T-cell (primary cell): ENCODE results near the gene CFAP57. TPM values are rescaled to one million over a fixed set of nuclear protein-coding genes. Genes with fewer than 3 reads are reported as not detected.

Experiments used
- ATAC-seq, 4 experiments: fragments of 200-7000 bp in 3 of 4; fragments of 150-1000 bp in 1 of 4; cut with Tn5 transposase; replicated peaks in 1 of 4; 1 replicate in 3 of 4; 2 replicates in 1 of 4; pipeline ENCODE4 v1.10.0; 2021; ENCODE audit warnings: moderate library complexity in 3 of 4, mild to moderate bottlenecking in 2 of 4, moderate number of reproducible peaks in 1 of 4
- CTCF ChIA-PET, 2 donors: fragments of 300-600 bp; sonication (Branson Sonifier 250); formaldehyde crosslinking; loops; one replicate each; lab custom pipeline; 2022; ENCODE audit warnings: antibody characterized with exemption in 2 of 2; lab: Charles Lee
- POLR2A ChIA-PET, 2 donors: fragments of 300-600 bp; sonication (Branson Sonifier 250); formaldehyde crosslinking; loops; one replicate each; lab custom pipeline; 2022; ENCODE audit warnings: antibody characterized with exemption in 2 of 2; lab: Charles Lee
- DNase-seq, 35 experiments: peaks; one replicate each; pipeline versions ENCODE4 v3.0.0 to v3.0.0-alpha.2; 2013 to 2023
- H3K27ac ChIP-seq: one replicate; pipeline ENCODE4 v1.5.1; 2013; ENCODE audit warnings: low read length
- H3K27me3 ChIP-seq, 2 experiments: replicated peaks in 1 of 2; 1 replicate in 1 of 2; 2 replicates in 1 of 2; pipeline versions ENCODE4 v1.6.1 to v1.7.0; 2013; ENCODE audit warnings: low read length in 1 of 2, mixed read lengths in 1 of 2; ENCODE audit not compliant: control insufficient read depth in 2 of 2, insufficient read depth in 2 of 2; ENCODE audit errors: extremely low read depth in 1 of 2
- H3K36me3 ChIP-seq, 2 donors: 1 replicate in 1 of 2; 2 replicates in 1 of 2; pipeline versions ENCODE4 v1.6.1 to v1.7.0; 2013; ENCODE audit warnings: low read length in 1 of 2; ENCODE audit not compliant: control insufficient read depth in 2 of 2, insufficient read depth in 1 of 2; ENCODE audit errors: extremely low read depth in 1 of 2
- H3K4me1 ChIP-seq, 2 experiments: 1 replicate in 1 of 2; 2 replicates in 1 of 2; pipeline versions ENCODE4 v1.6.1 to v1.7.0; 2013; ENCODE audit warnings: low read length in 2 of 2, mixed read lengths in 1 of 2; ENCODE audit not compliant: insufficient read depth in 2 of 2, control insufficient read depth in 1 of 2; ENCODE audit errors: extremely low read depth in 1 of 2
- H3K4me3 ChIP-seq, 2 donors: 1 replicate in 1 of 2; 2 replicates in 1 of 2; pipeline versions ENCODE4 v1.5.1 to v1.7.0; 2013; ENCODE audit warnings: mild to moderate bottlenecking in 2 of 2, low read length in 1 of 2, moderate library complexity in 1 of 2; ENCODE audit not compliant: control insufficient read depth in 1 of 2; ENCODE audit errors: extremely low read depth in 1 of 2
- H3K9me3 ChIP-seq: 2 replicates; pipeline ENCODE4 v1.7.0; 2013
- H3K27ac Mint-ChIP-seq, 2 donors: one replicate each; pipeline ENCODE4 v1.8.0; 2020 to 2021; ENCODE audit warnings: mild to moderate bottlenecking in 2 of 2, mixed read lengths in 2 of 2
- H3K27me3 Mint-ChIP-seq, 2 donors: one replicate each; pipeline ENCODE4 v1.8.0; 2021 to 2022; ENCODE audit warnings: mixed read lengths in 2 of 2
- H3K36me3 Mint-ChIP-seq: one replicate; pipeline ENCODE4 v1.8.0; 2021; ENCODE audit warnings: mixed read lengths
- H3K4me1 Mint-ChIP-seq, 3 donors: one replicate each; pipeline ENCODE4 v1.8.0; 2020 to 2022; ENCODE audit warnings: mixed read lengths in 3 of 3, mild to moderate bottlenecking in 1 of 3
- H3K4me3 Mint-ChIP-seq, 3 donors: one replicate each; pipeline ENCODE4 v1.8.0; 2020 to 2022; ENCODE audit warnings: mild to moderate bottlenecking in 3 of 3, mixed read lengths in 3 of 3, moderate library complexity in 3 of 3
- H3K9me3 Mint-ChIP-seq, 3 donors: one replicate each; pipeline ENCODE4 v1.8.0; 2020 to 2022; ENCODE audit warnings: mixed read lengths in 3 of 3
- WGBS: methylation state at CpG from one replicate; pipeline ENCODE4 v1.1.5; 2013; ENCODE audit warnings: missing lambda C conversion rate; ENCODE audit not compliant: insufficient coverage; 5-methylcytosine and 5-hydroxymethylcytosine counted together
- total RNA-seq, 35 experiments: library from RNA in 6 of 35; stranded (reverse) in 6 of 35; fragments of 120-200 nt in 1 of 35; gene quantifications; one replicate each; pipeline versions ENCODE4 v1.2.1 to v1.2.4 and lab custom pipeline; 2013 to 2026

CFAP57 gene
- total RNA-seq, 5 donors from 2014 or later (not counting 1 experiment from before 2014, with no cell fraction given) = 0.07 TPM; not detected in 4

- no peak overlapping the region for H3K27ac Mint-ChIP-seq
- WGBS = 6% methylated on average over 9 of the region's 10 CpGs
- Histone ChIP-seq H3K9me3 (no peaks in the 10 kb centered on the region), H3K27ac (no peak overlapping the region), H3K36me3 (no peaks in the 10 kb centered on the region), H3K27me3 (peaks cover 0 to 19% of the 10 kb centered on the region in 2 experiments), H3K4me3 (no peak overlapping the region), H3K4me1 (peaks cover 0 to 3% of the 10 kb centered on the region in 2 experiments)
- peak; percentile 41 to 89 (median 77) for DNase-seq
- POLR2A ChIA-PET = interaction anchor here in 1 of 2 donors (0.7 kb wide), 1 partner anchor 187 kb away, joined by 3 read pairs; no protein-coding TSS in a partner anchor
- peaks cover 0 to 5% of the 10 kb centered on the region in 2 donors for H3K27me3 Mint-ChIP-seq
- H3K9me3 Mint-ChIP-seq = no peaks in the 10 kb centered on the region
- H3K4me1 Mint-ChIP-seq = peaks cover 0 to 6% (median 0%) of the 10 kb centered on the region in 3 donors
- H3K4me3 Mint-ChIP-seq = no peak overlapping the region
- H3K36me3 Mint-ChIP-seq = no peaks in the 10 kb centered on the region
- CTCF ChIA-PET = interaction anchor here (0.5 to 1.7 kb wide), 14 partner anchors 17 to 1501 kb away, joined by 3 to 86 read pairs (median 3); partner anchors contain the start of genes CDC20 (in 1 of the 2) and KDM4A (in 1 of the 2)
- peak; percentile 78 to 92 (median 84) for ATAC-seq
Measured at GRCh38 chr1:43227143-43227764, 55.1 kb downstream of the CFAP57 start.

GRCh38 chr1:43229826-43230780, 58.0 kb downstream of the CFAP57 start:
- Histone ChIP-seq H3K27ac (no peak overlapping the region), H3K27me3 (peaks cover 0 to 23% of the 10 kb centered on the region in 2 experiments), H3K4me3 (no peak overlapping the region), H3K36me3 (no peaks in the 10 kb centered on the region), H3K4me1 (peaks cover 0 to 3% of the 10 kb centered on the region in 2 experiments), H3K9me3 (no peaks in the 10 kb centered on the region)
- no peak for ATAC-seq
- Mint-ChIP-seq H3K27ac (no peak overlapping the region), H3K4me3 (no peak overlapping the region), H3K27me3 (peaks cover 0 to 7% of the 10 kb centered on the region in 2 donors), H3K4me1 (peaks cover 0 to 6% (median 0%) of the 10 kb centered on the region in 3 donors), H3K36me3 (no peaks in the 10 kb centered on the region), H3K9me3 (no peaks in the 10 kb centered on the region)
- WGBS = 82% methylated on average over 6 of the region's 6 CpGs
- CTCF ChIA-PET = interaction anchor here in 1 of 2 donors (1.8 to 1.9 kb wide), 2 partner anchors 184 kb away, joined by 5 to 9 read pairs; no protein-coding TSS in a partner anchor
- DNase-seq = no peak
- POLR2A ChIA-PET = no interaction called here

GRCh38 chr1:43232074-43232473, 59.9 kb downstream of the CFAP57 start:
- ChIA-PET CTCF (interaction anchor here in 1 of 2 donors (1.9 kb wide), 1 partner anchor 182 kb away, joined by 5 read pairs; no protein-coding TSS in a partner anchor), POLR2A (no interaction called here)
- Mint-ChIP-seq H3K4me1 (peaks cover 0 to 5% (median 0%) of the 10 kb centered on the region in 3 donors), H3K36me3 (no peaks in the 10 kb centered on the region), H3K4me3 (no peak overlapping the region), H3K27ac (no peak overlapping the region), H3K27me3 (peaks cover 0 to 8% of the 10 kb centered on the region in 2 donors), H3K9me3 (no peaks in the 10 kb centered on the region)
- H3K4me1 ChIP-seq = peaks cover 0 to 2% of the 10 kb centered on the region in 2 experiments
- DNase-seq (no peak), ATAC-seq (no peak)
- WGBS = no CpG with 5 or more reads among the region's 4 CpGs
- no peaks in the 10 kb centered on the region for H3K36me3 ChIP-seq
- peaks cover 0 to 24% of the 10 kb centered on the region in 2 experiments for H3K27me3 ChIP-seq
- no peak overlapping the region for H3K4me3 ChIP-seq
- no peaks in the 10 kb centered on the region for H3K9me3 ChIP-seq
- H3K27ac ChIP-seq = no peak overlapping the region

DNA sequence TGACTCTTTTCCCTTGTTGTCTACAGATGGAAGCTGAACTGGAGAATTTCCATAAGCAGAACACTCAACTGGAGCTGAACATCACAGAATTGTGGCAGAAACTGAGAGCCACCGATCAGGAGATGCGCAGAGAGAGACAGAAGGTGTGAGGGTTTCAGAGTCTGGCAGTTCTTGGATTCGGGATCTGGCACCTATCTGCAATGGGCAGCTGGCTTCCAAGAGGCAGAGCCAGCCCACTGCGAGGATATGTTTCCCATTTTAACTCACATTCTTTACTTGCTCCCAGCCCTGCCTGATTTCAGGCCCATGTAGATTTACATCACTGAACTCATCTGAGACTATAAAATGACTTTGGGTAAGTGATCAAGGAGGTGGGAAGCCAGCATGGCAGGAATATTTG, 60.4 kb downstream of the CFAP57 start:
- peaks cover 0 to 7% of the 10 kb centered on the region in 2 donors for H3K27me3 Mint-ChIP-seq
- 92% methylated on average over 2 of the region's 4 CpGs for WGBS
- ChIA-PET POLR2A (no interaction called here), CTCF (interaction anchor here in 1 of 2 donors (1.5 kb wide), 1 partner anchor 182 kb away, joined by 3 read pairs; no protein-coding TSS in a partner anchor)
- no peak overlapping the region for H3K27ac ChIP-seq
- no peak overlapping the region for H3K27ac Mint-ChIP-seq
- no peaks in the 10 kb centered on the region for H3K36me3 ChIP-seq
- no peaks in the 10 kb centered on the region for H3K9me3 Mint-ChIP-seq
- ATAC-seq = no peak
- no peak for DNase-seq
- no peaks in the 10 kb centered on the region for H3K9me3 ChIP-seq
- no peaks in the 10 kb centered on the region for H3K36me3 Mint-ChIP-seq
- H3K4me1 Mint-ChIP-seq = peaks cover 0 to under 1% (median 0%) of the 10 kb centered on the region in 3 donors
- no peak overlapping the region for H3K4me3 Mint-ChIP-seq
- no peak overlapping the region for H3K4me3 ChIP-seq
- no peaks in the 10 kb centered on the region for H3K4me1 ChIP-seq
- H3K27me3 ChIP-seq = peaks cover 0 to 22% of the 10 kb centered on the region in 2 experiments

- Mint-ChIP-seq H3K4me3 (no peak overlapping the region), H3K27ac (no peak overlapping the region)
Measured at GRCh38 chr1:43233631-43234030, 61.5 kb downstream of the CFAP57 start.

GRCh38 chr1:43234267-43234666, 62.1 kb downstream of the CFAP57 start:
- Mint-ChIP-seq H3K4me3 (no peak overlapping the region), H3K27ac (no peak overlapping the region), H3K9me3 (no peaks in the 10 kb centered on the region), H3K27me3 (peaks cover 0 to 7% of the 10 kb centered on the region in 2 donors), H3K36me3 (no peaks in the 10 kb centered on the region), H3K4me1 (peaks cover 0 to 4% (median 0%) of the 10 kb centered on the region in 3 donors)
- no peaks in the 10 kb centered on the region for H3K9me3 ChIP-seq
- no peaks in the 10 kb centered on the region for H3K36me3 ChIP-seq
- H3K4me1 ChIP-seq = no peaks in the 10 kb centered on the region
- H3K27me3 ChIP-seq = peaks cover 0 to 13% of the 10 kb centered on the region in 2 experiments
- no peak for DNase-seq
- WGBS = 94% methylated on average over 16 of the region's 17 CpGs
- H3K4me3 ChIP-seq = no peak overlapping the region
- no peak overlapping the region for H3K27ac ChIP-seq
- ChIA-PET POLR2A (no interaction called here), CTCF (no interaction called here)
- no peak for ATAC-seq

More at GRCh38 chr1:43233631-43234030, 61.5 kb downstream of the CFAP57 start:
- 100% methylated on average over 2 of the region's 5 CpGs for WGBS
- no peaks in the 10 kb centered on the region for H3K9me3 Mint-ChIP-seq
- Histone ChIP-seq H3K36me3 (no peaks in the 10 kb centered on the region), H3K27me3 (peaks cover 0 to 13% of the 10 kb centered on the region in 2 experiments), H3K4me1 (no peaks in the 10 kb centered on the region), H3K9me3 (no peaks in the 10 kb centered on the region), H3K4me3 (no peak overlapping the region), H3K27ac (no peak overlapping the region)
- ChIA-PET CTCF (interaction anchor here in 1 of 2 donors (1.5 kb wide), 1 partner anchor 181 kb away, joined by 3 read pairs; no protein-coding TSS in a partner anchor), POLR2A (interaction anchor here in 1 of 2 donors (0.5 kb wide), 1 partner anchor 228 kb away, joined by 4 read pairs; no protein-coding TSS in a partner anchor)
- no peaks in the 10 kb centered on the region for H3K4me1 Mint-ChIP-seq
- H3K36me3 Mint-ChIP-seq = no peaks in the 10 kb centered on the region
- no peak for ATAC-seq
- H3K27me3 Mint-ChIP-seq = peaks cover 0 to 7% of the 10 kb centered on the region in 2 donors
- no peak for DNase-seq
